ENCODE results near the gene GSDME. TPM values are rescaled to one million over a fixed set of nuclear protein-coding genes. Genes with fewer than 3 reads are reported as not detected.

Gene GSDME
- total and polyA plus RNA-seq, 2 of the 4 experiments (the other 2 are of a cell fraction) = 75.2 to 78.7 TPM

- TF ChIP-seq MAFK (IDR thresholded peaks at IDR 0.05; ENCODE audit: low read depth, low read length) = no peak
- Histone ChIP-seq H3K56ac (ENCODE audit: extremely low read depth, insufficient read depth, low read length) (no peak overlapping the region), H2BK15ac (ENCODE audit: low read depth, low read length) (no peak overlapping the region), H2BK120ac (ENCODE audit: low read depth, low read length) (no peak overlapping the region), H3K79me1 (ENCODE audit: low read depth in 1 of 2, low read length in 2 of 2) (0 out of 4 replicates have a peak, but pooled peaks cover 0 to 3% of the 10 kb centered on the region in 2 experiments), H2BK5ac (ENCODE audit: low read depth, low read length, poor library complexity, severe bottlenecking) (no peak overlapping the region), H3K9ac (ENCODE audit: low read depth, low read length) (no peak overlapping the region), H3K27me3 (ENCODE audit: control insufficient read depth, insufficient read depth, low read length) (no peaks in the 10 kb centered on the region), H4K5ac (ENCODE audit: low read depth, low read length) (no peak overlapping the region), H2BK20ac (ENCODE audit: low read depth, low read length) (no peak overlapping the region), H3K9me1 (ENCODE audit: insufficient read depth, low read length) (peaks cover 17% of the 10 kb centered on the region), H3K14ac (replicated peaks; ENCODE audit: low read depth, low read length) (no peak overlapping the region), H3K4me3 (ENCODE audit: insufficient read depth, low read depth, low read length) (no peak overlapping the region), H2AFZ (replicated peaks; ENCODE audit: low read length, poor library complexity) (no peak overlapping the region), H2AK9ac (replicated peaks; ENCODE audit: low read depth, low read length, poor library complexity) (no peak overlapping the region), H3K4me2 (ENCODE audit: low read depth, low read length) (no peak overlapping the region), H2AK5ac (ENCODE audit: low read depth, low read length) (no peak overlapping the region), H4K20me1 (ENCODE audit: insufficient read depth, low read length) (no peaks in the 10 kb centered on the region), H3K9me3 (ENCODE audit: control insufficient read depth, insufficient read depth, low read length) (no peaks in the 10 kb centered on the region), H3K36me3 (ENCODE audit: control insufficient read depth, insufficient read depth, low read length) (no peaks in the 10 kb centered on the region), H3K27ac (ENCODE audit: insufficient read depth, low read length) (no peak overlapping the region), H3K4ac (ENCODE audit: low read depth, low read length) (no peak overlapping the region), H4K91ac (ENCODE audit: insufficient read depth, low read depth, low read length) (no peak overlapping the region), H3K23ac (ENCODE audit: low read depth, low read length) (no peak overlapping the region), H4K8ac (ENCODE audit: low read depth in 2 of 2, low read length in 2 of 2) (no peak overlapping the region), H3K18ac (ENCODE audit: low read depth, low read length) (no peak overlapping the region), H3K4me1 (ENCODE audit: control insufficient read depth, insufficient read depth, low read length) (peaks cover 10% of the 10 kb centered on the region)
- CTCF ChIA-PET = interaction anchor here (0.6 to 0.7 kb wide), 2 partner anchors 268 to 1246 kb away, joined by 3 read pairs; no protein-coding TSS in a partner anchor
- dilution Hi-C loops (cut with HindIII; ENCODE audit: low sequenced_read_pairs, unreplicated experiment) = no loop called here
- ATAC-seq (ENCODE audit: low read depth) (no peak), DNase-seq (no peak)
- in situ Hi-C loops (cut with MboI; ENCODE audit: low sequenced_read_pairs) = no loop called here
- POLR2A ChIA-PET (ENCODE audit: unreplicated experiment) = no interaction called here
- WGBS, 2 experiments (ENCODE audit: extremely low coverage in 2 of 2, insufficient read length in 1 of 2) = 96% methylated on average over 4 of the region's 5 CpGs; no CpG with 5 or more reads in 1 of the 2 experiments
- intact Hi-C loops (cut with micrococcal nuclease) = no loop called here
- BruUV-seq (replicated peaks) = no TSS peak
Observed at GRCh38 chr7:24784277-24784676, 27.0 kb upstream of the GSDME start.
